SH-SY5Y (cell line): ENCODE data around the gene OR52H1.

Experiments
- GATA2 ChIP-seq: IDR thresholded peaks from 2 replicates; pipeline ENCODE4 v1.6.1; 2011; ENCODE audit warnings: mild to moderate bottlenecking, low read depth, low read length
- GATA3 ChIP-seq: IDR thresholded peaks from 2 replicates; pipeline ENCODE4 v1.6.1; 2011; ENCODE audit warnings: low read depth, mild to moderate bottlenecking, low read length, moderate library complexity

Gene OR52H1

DNA sequence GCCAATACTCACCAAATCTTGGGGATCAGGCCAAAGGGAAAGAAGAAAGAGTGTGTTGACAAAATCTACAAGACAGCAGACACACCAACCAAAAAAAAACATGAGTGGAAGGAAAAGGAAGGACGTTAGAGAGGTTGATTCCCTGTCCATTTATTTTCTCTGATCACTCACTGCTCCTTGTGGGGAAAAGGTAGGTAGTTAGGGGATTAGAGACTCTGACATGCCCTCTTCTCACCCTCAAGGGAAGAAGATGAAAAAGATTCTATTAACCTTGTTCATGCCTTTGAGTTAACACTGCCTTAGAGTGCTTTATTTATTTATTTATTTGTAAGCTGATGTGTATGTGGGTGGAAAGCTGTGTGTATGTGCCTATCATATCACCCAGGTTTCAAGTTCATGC, at the start of gene OR52H1:
Gene OR52H1, minus strand, starts transcription at position 101 of the 400 bp plus-strand sequence. CDS start 3,035 bp downstream, outside the sequence.
- TF ChIP-seq GATA2 = no peak

DNA sequence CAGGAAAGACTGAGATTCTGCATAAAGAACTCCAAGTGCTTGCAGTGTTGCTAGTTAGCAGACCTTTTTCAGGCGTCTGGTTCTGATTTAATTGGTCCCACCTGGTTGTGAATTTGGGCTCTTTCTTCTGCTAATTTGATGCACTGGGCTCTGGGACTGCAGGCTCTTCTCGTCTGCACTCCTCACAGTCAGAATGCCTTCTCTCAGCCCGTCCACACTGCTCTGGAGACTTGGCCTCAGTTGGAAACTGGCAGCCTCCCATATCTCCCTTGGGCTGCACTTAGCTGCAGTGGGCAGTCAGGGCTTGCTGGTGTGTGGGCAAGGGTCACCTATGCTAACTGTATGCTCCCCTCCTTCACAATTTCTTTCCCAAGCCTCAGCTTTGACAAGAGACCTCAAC, 49.6 kb upstream of the OR52H1 start:
- TF ChIP-seq GATA3 = no peak
- TF ChIP-seq GATA2 = no peak

- no peak for TF ChIP-seq GATA3
- TF ChIP-seq GATA2 = no peak
Observed at GRCh38 chr11:5596607-5597201, 48.4 kb upstream of the OR52H1 start, which contains the start of gene TRIM6. TRIM6 (plus strand) TSS chr11:5596637; CDS start chr11:5596898, 261 bp downstream.

- no peak for TF ChIP-seq GATA3
- TF ChIP-seq GATA2 = no peak
Observed at GRCh38 chr11:5593146-5593545, 44.8 kb upstream of the OR52H1 start.

DNA sequence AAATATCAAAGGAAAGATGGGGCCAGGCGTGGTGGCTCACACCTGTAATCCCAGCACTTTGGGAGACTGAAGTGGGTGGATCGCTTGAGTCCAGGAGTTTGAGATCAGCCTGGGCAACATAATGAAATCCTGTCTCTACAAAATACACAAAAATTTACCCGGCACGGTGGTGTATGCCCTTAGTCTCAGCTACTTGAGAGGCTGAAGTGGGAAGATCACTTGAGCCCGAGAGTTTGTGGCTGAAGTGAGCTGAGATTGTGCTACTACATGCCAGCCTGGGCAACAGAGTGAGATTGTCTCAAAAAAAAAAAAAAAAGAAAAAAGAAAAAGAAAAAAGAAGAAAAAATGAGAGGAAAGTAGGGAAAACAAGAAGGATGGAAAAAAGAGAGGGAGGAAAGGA, 44.3 kb upstream of the OR52H1 start:
- TF ChIP-seq GATA2 = no peak

DNA sequence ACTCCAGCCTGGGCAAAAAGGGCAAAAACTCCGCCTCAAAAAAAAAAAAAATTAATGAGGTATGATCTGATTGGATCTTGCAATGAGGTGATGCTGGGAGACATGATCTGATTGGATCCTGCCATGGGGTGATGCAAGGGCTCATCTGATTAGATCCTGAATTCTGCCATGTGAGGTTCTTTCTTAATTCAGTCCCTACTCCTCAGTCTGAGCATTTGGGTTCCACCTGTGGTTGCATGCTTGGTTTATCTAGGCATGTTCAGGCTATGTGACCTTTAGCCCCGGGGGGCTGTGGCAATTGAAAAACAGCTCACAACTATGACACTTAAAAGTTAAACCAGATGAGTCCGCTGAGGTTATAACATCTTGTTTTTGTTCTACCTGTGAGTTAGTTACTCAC, 43.3 kb upstream of the OR52H1 start:
- TF ChIP-seq GATA2 (no peak), GATA3 (no peak)

GRCh38 chr11:5581014-5581413, 32.7 kb upstream of the OR52H1 start:
- TF ChIP-seq GATA2 = no peak
- TF ChIP-seq GATA3 = no peak

- no peak for TF ChIP-seq GATA2
- TF ChIP-seq GATA3 = no peak
Observed at GRCh38 chr11:5580577-5580976, 32.2 kb upstream of the OR52H1 start, which contains the start of gene OR52B6. OR52B6 (plus strand) TSS chr11:5580877; CDS start chr11:5580877, 0 bp downstream.

DNA sequence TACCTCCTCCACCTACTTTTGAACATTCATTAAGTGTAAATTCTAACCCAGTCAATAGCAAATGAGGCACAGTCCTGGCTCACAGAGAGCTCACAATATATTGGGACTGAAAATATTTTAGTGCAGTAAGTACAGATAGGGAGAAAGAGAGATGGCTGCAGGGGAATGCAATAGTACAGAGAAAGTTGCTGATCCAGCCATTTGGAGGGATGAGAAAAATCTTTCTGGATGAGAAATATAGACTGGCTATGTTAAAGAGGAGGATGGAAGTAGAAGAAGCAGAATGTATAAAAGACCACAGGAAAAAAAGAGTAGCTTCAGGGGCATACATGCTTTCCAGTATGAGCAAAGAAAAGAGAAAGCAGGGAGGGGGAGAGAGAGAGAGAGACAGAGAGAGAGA, 28.8 kb upstream of the OR52H1 start:
- no peak for TF ChIP-seq GATA3
- no peak for TF ChIP-seq GATA2

- TF ChIP-seq GATA2 (no peak), GATA3 (no peak)
Observed at GRCh38 chr11:5575152-5575551, 26.8 kb upstream of the OR52H1 start.

- TF ChIP-seq GATA3 = no peak
- no peak for TF ChIP-seq GATA2
Observed at GRCh38 chr11:5574654-5575053, 26.3 kb upstream of the OR52H1 start.

- TF ChIP-seq GATA2 (no peak), GATA3 (no peak)
Observed at GRCh38 chr11:5564259-5565019, 16.1 kb upstream of the OR52H1 start.

DNA sequence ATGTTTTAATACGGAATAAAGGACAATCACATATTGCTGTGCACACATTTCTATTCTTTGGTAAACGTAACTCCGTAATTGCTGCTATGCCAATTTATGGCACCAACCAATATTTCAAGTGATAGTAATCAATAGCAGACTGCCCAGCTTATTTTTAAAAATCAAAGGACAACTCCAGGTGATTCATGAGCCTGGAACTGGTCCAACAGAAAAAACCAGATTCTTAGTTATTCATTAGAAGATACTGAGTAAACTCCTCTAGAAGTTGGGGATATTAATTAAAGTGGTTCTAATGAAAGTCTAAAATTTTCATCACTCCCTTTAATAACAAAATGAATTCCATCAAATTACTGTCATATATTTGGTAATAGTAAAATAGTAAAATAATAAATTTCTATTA, 9.4 kb upstream of the OR52H1 start:
- TF ChIP-seq GATA2 (no peak), GATA3 (no peak)

- TF ChIP-seq GATA3 = no peak
- no peak for TF ChIP-seq GATA2
Observed at GRCh38 chr11:5556596-5557188, 8.4 kb upstream of the OR52H1 start.

- no peak for TF ChIP-seq GATA3
- no peak for TF ChIP-seq GATA2
Observed at GRCh38 chr11:5553343-5553742, 5.0 kb upstream of the OR52H1 start.
